Measurements from ENCODE around the gene KPNA2. TPM values are rescaled to one million over a fixed set of nuclear protein-coding genes. Genes with fewer than 3 reads are reported as not detected.
"Not testable (repeated sequence)": the region's sequence is repeated elsewhere in the genome, so short reads cannot be mapped to it uniquely, and the experiment has no call there.

Gene KPNA2
- total and polyA plus RNA-seq, 9 of the 15 experiments (the other 6 are each of a cell fraction or from before 2014, with no cell fraction given) = 132 to 984 (median 241) TPM

DNA sequence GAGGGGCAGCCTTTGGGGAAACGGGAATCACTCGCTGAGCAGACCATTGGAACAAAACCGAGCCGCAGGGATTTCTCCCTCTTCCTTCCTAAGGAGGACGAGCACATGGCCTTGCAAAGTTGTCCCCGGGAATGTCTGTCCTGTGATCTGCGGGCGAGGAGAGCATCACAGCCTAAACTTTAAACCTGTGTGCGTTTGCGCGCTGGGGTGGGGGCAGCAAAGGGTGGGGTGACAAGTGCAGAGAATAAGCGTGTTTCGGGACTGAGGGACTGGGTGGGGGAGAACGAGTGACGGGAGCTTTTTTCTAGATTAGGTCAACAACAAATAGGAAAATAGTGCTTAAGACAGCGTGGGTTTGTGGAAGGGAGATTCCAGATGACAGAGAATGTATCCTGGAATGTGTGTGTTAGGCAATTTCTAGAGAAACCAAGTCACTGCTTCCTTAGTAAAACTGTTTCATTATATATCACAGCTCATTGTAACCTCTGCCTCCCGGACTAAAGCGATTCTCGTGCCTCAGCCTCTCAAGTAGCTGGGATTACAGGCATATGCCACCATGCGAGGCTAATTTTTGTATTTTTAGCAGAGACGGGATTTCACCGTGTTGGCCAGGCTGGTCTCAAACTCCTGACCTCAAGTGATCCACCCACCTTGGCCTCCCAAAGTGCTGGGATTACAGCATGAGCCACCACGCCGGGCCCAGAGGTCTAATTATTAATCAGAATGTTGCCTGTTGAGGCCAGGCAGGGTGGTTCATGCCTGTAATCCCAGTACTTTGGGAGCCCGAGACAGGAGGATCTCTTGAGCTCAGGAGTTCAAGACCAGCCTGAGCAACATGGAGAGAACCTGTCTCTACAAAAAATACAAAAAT lies 39.0 kb upstream of the KPNA2 start, which contains the start of gene C17orf58:
C17orf58 (minus strand) TSS at position 169 of the 871 bp plus-strand sequence. CDS start 271 bp downstream, outside the sequence.
- H3K9me3 ChIP-seq (replicated peaks; ENCODE audit: control insufficient read depth, insufficient read depth, low read depth, low read length); BruUV-seq (replicated peaks); in situ Hi-C loops (cut with MboI); FAIRE-seq; H3K9me1 ChIP-seq (ENCODE audit: control insufficient read depth, insufficient read depth, low read length); CTCF ChIA-PET (ENCODE audit: low intra/inter-chr PET ratio); H3K27me3 ChIP-seq (ENCODE audit: control insufficient read depth in 2 of 2, insufficient read depth in 2 of 2, low read length in 2 of 2); DNase-seq (ENCODE audit: extremely low read depth in 1 of 4, low spot score in 3 of 4); ATAC-seq; H3K36me3 ChIP-seq (ENCODE audit: control insufficient read depth, insufficient read depth, low read length); H2AFZ ChIP-seq (ENCODE audit: low read depth, low read length); H3K27ac ChIP-seq (ENCODE audit: extremely low read depth, low read depth, low read length); intact Hi-C loops (cut with micrococcal nuclease); H4K20me1 ChIP-seq (replicated peaks; ENCODE audit: control insufficient read depth, insufficient read depth, low read length); H3K4me3 ChIP-seq; POLR2A ChIA-PET: not testable (repeated sequence)
- H3K4me2 ChIP-seq (ENCODE audit: insufficient read depth, low read length) = 0 out of 2 replicates have a peak within 1 kb of the TSS, but pooled peaks have one; percentile 73
- 0 out of 4 replicates have a peak within 1 kb of the TSS, but pooled peaks of 1 of the 2 experiments have one; percentile 50 for H3K9ac ChIP-seq (ENCODE audit: insufficient read depth in 1 of 2, low read depth in 2 of 2, low read length in 2 of 2)
- peaks cover 20 to 25% of the 10 kb centered on the region in 2 experiments for H3K4me1 ChIP-seq (replicated peaks in 1 of 2; ENCODE audit: control insufficient read depth in 2 of 2, insufficient read depth in 2 of 2, low read length in 2 of 2)
- TF ChIP-seq, protein P1, sequence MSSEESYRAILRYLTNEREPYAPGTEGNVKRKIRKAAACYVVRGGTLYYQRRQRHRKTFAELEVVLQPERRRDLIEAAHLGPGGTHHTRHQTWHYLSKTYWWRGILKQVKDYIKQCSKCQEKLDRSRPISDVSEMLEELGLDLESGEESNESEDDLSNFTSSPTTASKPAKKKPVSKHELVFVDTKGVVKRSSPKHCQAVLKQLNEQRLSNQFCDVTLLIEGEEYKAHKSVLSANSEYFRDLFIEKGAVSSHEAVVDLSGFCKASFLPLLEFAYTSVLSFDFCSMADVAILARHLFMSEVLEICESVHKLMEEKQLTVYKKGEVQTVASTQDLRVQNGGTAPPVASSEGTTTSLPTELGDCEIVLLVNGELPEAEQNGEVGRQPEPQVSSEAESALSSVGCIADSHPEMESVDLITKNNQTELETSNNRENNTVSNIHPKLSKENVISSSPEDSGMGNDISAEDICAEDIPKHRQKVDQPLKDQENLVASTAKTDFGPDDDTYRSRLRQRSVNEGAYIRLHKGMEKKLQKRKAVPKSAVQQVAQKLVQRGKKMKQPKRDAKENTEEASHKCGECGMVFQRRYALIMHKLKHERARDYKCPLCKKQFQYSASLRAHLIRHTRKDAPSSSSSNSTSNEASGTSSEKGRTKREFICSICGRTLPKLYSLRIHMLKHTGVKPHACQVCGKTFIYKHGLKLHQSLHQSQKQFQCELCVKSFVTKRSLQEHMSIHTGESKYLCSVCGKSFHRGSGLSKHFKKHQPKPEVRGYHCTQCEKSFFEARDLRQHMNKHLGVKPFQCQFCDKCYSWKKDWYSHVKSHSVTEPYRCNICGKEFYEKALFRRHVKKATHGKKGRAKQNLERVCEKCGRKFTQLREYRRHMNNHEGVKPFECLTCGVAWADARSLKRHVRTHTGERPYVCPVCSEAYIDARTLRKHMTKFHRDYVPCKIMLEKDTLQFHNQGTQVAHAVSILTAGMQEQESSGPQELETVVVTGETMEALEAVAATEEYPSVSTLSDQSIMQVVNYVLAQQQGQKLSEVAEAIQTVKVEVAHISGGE (CRISPR knock-in tag; IDR thresholded peaks at IDR 0.05) = 0 out of 6 replicates have a peak, but pooled peaks of 1 of the 3 experiments have one; percentile 18
- 81% methylated on average over 19 of the region's 25 CpGs for WGBS (ENCODE audit: insufficient coverage, low coverage, missing lambda C conversion rate)
- H3K79me2 ChIP-seq (ENCODE audit: control insufficient read depth, insufficient read depth, low read length) = peaks cover 21% of the 10 kb centered on the region

All from K562 (cell line).